PC-9 (cell line): ENCODE data around the gene SAMD11. TPM values are rescaled to one million over a fixed set of nuclear protein-coding genes. Genes with fewer than 3 reads are reported as not detected.

Source experiments
- BruUV-seq: library from RNA; stranded (reverse); fragments of 400-500 nt; replicated peaks from 2 replicates; lab custom pipeline; 2021; lab: Mats Ljungman, UMichigan
- CTCF ChIA-PET: fragments of 300-600 bp; sonication (Branson Sonifier 250); formaldehyde crosslinking; loops from one replicate; lab custom pipeline; 2022; ENCODE audit warnings: antibody characterized with exemption; lab: Charles Lee
- POLR2A ChIA-PET: fragments of 300-600 bp; sonication (Branson Sonifier 250); formaldehyde crosslinking; loops from one replicate; lab custom pipeline; 2022; ENCODE audit warnings: antibody characterized with exemption; ENCODE audit not compliant: unreplicated experiment; lab: Charles Lee
- DNase-seq, 2 experiments: peaks; one replicate each; pipeline versions ENCODE4 v3.0.0 to v3.0.0-alpha.2; 2015 to 2022; ENCODE audit warnings: mixed read lengths in 1 of 2
- H2AFZ ChIP-seq: fragments of 200-600 bp; sonication (generic); 2 replicates; pipeline ENCODE4 v1.8.1; 2017; ENCODE audit warnings: antibody characterized with exemption
- H3F3A ChIP-seq: fragments of 200-600 bp; sonication (generic); 2 replicates; pipeline ENCODE4 v1.8.1; 2017; ENCODE audit warnings: antibody characterized with exemption, mild to moderate bottlenecking, low read depth; ENCODE audit not compliant: insufficient read depth
- H3K27ac ChIP-seq: fragments of 200-600 bp; sonication (generic); 2 replicates; pipeline ENCODE4 v1.6.1; 2016; ENCODE audit warnings: mixed run types
- H3K27me3 ChIP-seq: fragments of 200-600 bp; sonication (generic); 2 replicates; pipeline ENCODE4 v1.6.1; 2016; ENCODE audit warnings: low read depth, mixed run types; ENCODE audit not compliant: insufficient read depth
- H3K36me3 ChIP-seq: fragments of 200-600 bp; sonication (generic); 2 replicates; pipeline ENCODE4 v1.6.1; 2016; ENCODE audit warnings: low read depth, mixed run types
- H3K4me1 ChIP-seq: fragments of 200-600 bp; sonication (generic); replicated peaks from 2 replicates; pipeline ENCODE4 v1.6.1; 2016; ENCODE audit warnings: mixed run types; ENCODE audit not compliant: insufficient read depth
- H3K4me2 ChIP-seq: fragments of 200-600 bp; sonication (generic); 2 replicates; pipeline ENCODE4 v1.6.1; 2017; ENCODE audit warnings: mixed run types
- H3K4me3 ChIP-seq: fragments of 200-600 bp; sonication (generic); 2 replicates; pipeline ENCODE4 v1.6.1; 2016; ENCODE audit warnings: mixed run types
- H3K79me2 ChIP-seq: fragments of 200-600 bp; sonication (generic); 2 replicates; pipeline ENCODE4 v1.6.1; 2017; ENCODE audit warnings: low read depth, mixed run types
- H3K9me2 ChIP-seq: fragments of 200-600 bp; sonication (generic); 2 replicates; pipeline ENCODE4 v1.8.1; 2017; ENCODE audit warnings: mild to moderate bottlenecking; ENCODE audit not compliant: insufficient read depth
- H3K9me3 ChIP-seq: fragments of 200-600 bp; sonication (generic); 2 replicates; pipeline ENCODE4 v1.8.1; 2016; ENCODE audit warnings: low read depth; ENCODE audit not compliant: insufficient read depth
- H4K20me1 ChIP-seq: fragments of 200-600 bp; sonication (generic); 2 replicates; pipeline ENCODE4 v1.8.1; 2017; ENCODE audit not compliant: insufficient read depth
- EZH2 ChIP-seq: fragments of 200-600 bp; sonication (generic); IDR thresholded peaks from 2 replicates; pipeline ENCODE4 v1.8.0; 2017; ENCODE audit warnings: antibody characterized with exemption, low read depth
- intact Hi-C: fragments of 100-400 bp; cut with micrococcal nuclease; formaldehyde crosslinking; loops from one replicate; pipeline ENCODE4 v1.10.0; 2022; ENCODE audit not compliant: unreplicated experiment
- total RNA-seq: library from RNA; stranded (reverse); gene quantifications from 2 replicates; pipeline ENCODE4 v1.2.3, GENCODE V29; 2021
- TF ChIP-seq, protein P1 (sequence below): fragments of 200-600 bp; sonication (generic); conservative IDR thresholded peaks from 2 replicates; pipeline ENCODE4 v1.6.1; 2017; ENCODE audit warnings: mixed run types, antibody characterized with exemption, mild to moderate bottlenecking, moderate library complexity

The SAMD11 gene
- total RNA-seq, 1 experiment from 2014 or later, result 0.59 TPM

GRCh38 chr1:903721-904271 is 19.9 kb upstream of the SAMD11 start:
- DNase-seq, result no peak
- Histone ChIP-seq H3K9me2 (no peaks in the 10 kb centered on the region), H3K4me1 (peaks cover 14% of the 10 kb centered on the region), H3K4me2 (peak overlapping the region; percentile 79), H4K20me1 (no peaks in the 10 kb centered on the region), H3K27me3 (peaks cover 3% of the 10 kb centered on the region; the same call in 1 of the 2 replicates), H3K36me3 (no peaks in the 10 kb centered on the region), H3K27ac (no peak overlapping the region), H2AFZ (0 out of 2 replicates have a peak overlapping the region, but pooled peaks have one; percentile 60), H3K79me2 (no peaks in the 10 kb centered on the region), H3K9me3 (no peaks in the 10 kb centered on the region), H3F3A (peaks cover 22% of the 10 kb centered on the region), H3K4me3 (peak overlapping the region; percentile 40; the same call in 1 of the 2 replicates)
- POLR2A ChIA-PET, result no interaction called here
- TF ChIP-seq EZH2, result no peak
- TF ChIP-seq, protein P1, sequence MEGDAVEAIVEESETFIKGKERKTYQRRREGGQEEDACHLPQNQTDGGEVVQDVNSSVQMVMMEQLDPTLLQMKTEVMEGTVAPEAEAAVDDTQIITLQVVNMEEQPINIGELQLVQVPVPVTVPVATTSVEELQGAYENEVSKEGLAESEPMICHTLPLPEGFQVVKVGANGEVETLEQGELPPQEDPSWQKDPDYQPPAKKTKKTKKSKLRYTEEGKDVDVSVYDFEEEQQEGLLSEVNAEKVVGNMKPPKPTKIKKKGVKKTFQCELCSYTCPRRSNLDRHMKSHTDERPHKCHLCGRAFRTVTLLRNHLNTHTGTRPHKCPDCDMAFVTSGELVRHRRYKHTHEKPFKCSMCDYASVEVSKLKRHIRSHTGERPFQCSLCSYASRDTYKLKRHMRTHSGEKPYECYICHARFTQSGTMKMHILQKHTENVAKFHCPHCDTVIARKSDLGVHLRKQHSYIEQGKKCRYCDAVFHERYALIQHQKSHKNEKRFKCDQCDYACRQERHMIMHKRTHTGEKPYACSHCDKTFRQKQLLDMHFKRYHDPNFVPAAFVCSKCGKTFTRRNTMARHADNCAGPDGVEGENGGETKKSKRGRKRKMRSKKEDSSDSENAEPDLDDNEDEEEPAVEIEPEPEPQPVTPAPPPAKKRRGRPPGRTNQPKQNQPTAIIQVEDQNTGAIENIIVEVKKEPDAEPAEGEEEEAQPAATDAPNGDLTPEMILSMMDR, result no peak
- BruUV-seq, result no TSS peak
- CTCF ChIA-PET, result no interaction called here
- intact Hi-C loops, result loop anchor here (1.0 to 2.0 kb wide), 2 partner anchors 35 to 73 kb away; no protein-coding TSS in a partner anchor

- H3K4me1 ChIP-seq, result peaks cover 14% of the 10 kb centered on the region
- no TSS peak for BruUV-seq
- DNase-seq, result peak; percentile 53 to 89
- POLR2A ChIA-PET, result no interaction called here
- H3K9me3 ChIP-seq, result no peaks in the 10 kb centered on the region
- H3K79me2 ChIP-seq, result no peaks in the 10 kb centered on the region
- TF ChIP-seq EZH2, result no peak
- TF ChIP-seq, protein P1, result peak; percentile 79
- H3F3A ChIP-seq, result peaks cover 22% of the 10 kb centered on the region
- H3K36me3 ChIP-seq, result no peaks in the 10 kb centered on the region
- H3K27ac ChIP-seq, result no peak overlapping the region
- intact Hi-C loops, result loop anchor here (1.0 to 2.0 kb wide), 2 partner anchors 34 to 72 kb away; no protein-coding TSS in a partner anchor
- CTCF ChIA-PET, result interaction anchor here (0.6 to 1.0 kb wide), 7 partner anchors 15 to 326 kb away, joined by 3 to 17 read pairs (median 5); no protein-coding TSS in a partner anchor
- H3K9me2 ChIP-seq, result no peaks in the 10 kb centered on the region
- no peaks in the 10 kb centered on the region for H4K20me1 ChIP-seq
- peak overlapping the region; percentile 40; the same call in 1 of the 2 replicates for H3K4me3 ChIP-seq
- peaks cover 3% of the 10 kb centered on the region; the same call in 1 of the 2 replicates for H3K27me3 ChIP-seq
- no peak overlapping the region for H2AFZ ChIP-seq
- H3K4me2 ChIP-seq, result peak overlapping the region; percentile 79
Observed at GRCh38 chr1:904310-904950, 19.3 kb upstream of the SAMD11 start.

- no peak overlapping the region for H3K27ac ChIP-seq
- H3K9me3 ChIP-seq, result no peaks in the 10 kb centered on the region
- POLR2A ChIA-PET, result no interaction called here
- H3K79me2 ChIP-seq, result no peaks in the 10 kb centered on the region
- TF ChIP-seq EZH2, result no peak
- TF ChIP-seq, protein P1, result no peak
- H4K20me1 ChIP-seq, result no peaks in the 10 kb centered on the region
- CTCF ChIA-PET, result interaction anchor here (0.6 to 1.0 kb wide), 6 partner anchors 15 to 326 kb away, joined by 3 to 17 read pairs (median 6); no protein-coding TSS in a partner anchor
- H3K4me2 ChIP-seq, result peak overlapping the region; percentile 79
- intact Hi-C loops, result loop anchor here (2.0 kb wide), 1 partner anchor 72 kb away; no protein-coding TSS in a partner anchor
- TSS peak; percentile 29 for BruUV-seq
- peak overlapping the region; percentile 40; the same call in 1 of the 2 replicates for H3K4me3 ChIP-seq
- H3F3A ChIP-seq, result peaks cover 22% of the 10 kb centered on the region
- DNase-seq, result no peak
- H3K36me3 ChIP-seq, result no peaks in the 10 kb centered on the region
- H3K27me3 ChIP-seq, result peaks cover 2% of the 10 kb centered on the region; the same call in 1 of the 2 replicates
- no peak overlapping the region for H2AFZ ChIP-seq
- H3K9me2 ChIP-seq, result no peaks in the 10 kb centered on the region
- H3K4me1 ChIP-seq, result peaks cover 14% of the 10 kb centered on the region
Observed at GRCh38 chr1:905071-905749, 18.5 kb upstream of the SAMD11 start.
